CD4-positive, alpha-beta T cell (primary cell): ENCODE measurements around the gene SLC11A1. TPM values are rescaled to one million over a fixed set of nuclear protein-coding genes. Genes with fewer than 3 reads are reported as not detected.

Experiments used
- ATAC-seq: fragments of 200-7000 bp; cut with Tn5 transposase; one replicate; pipeline ENCODE4 v1.10.0; 2022; ENCODE audit warnings: mild to moderate bottlenecking; ENCODE audit not compliant: poor library complexity
- CTCF ChIA-PET: fragments of 350-600 bp; sonication (Branson Sonifier 250); formaldehyde crosslinking; loops from one replicate; lab custom pipeline; 2021; ENCODE audit warnings: antibody characterized with exemption, inconsistent platforms; lab: Charles Lee
- POLR2A ChIA-PET: fragments of 350-600 bp; sonication (Branson Sonifier 250); formaldehyde crosslinking; loops from one replicate; lab custom pipeline; 2021; ENCODE audit warnings: antibody characterized with exemption, inconsistent platforms; lab: Charles Lee
- DNase-seq, 14 experiments: peaks; one replicate each; pipeline ENCODE4 v3.0.0-alpha.2; 2013 to 2020; ENCODE audit warnings: mixed read lengths in 2 of 14
- H3K27ac ChIP-seq, 2 donors: one replicate each; pipeline versions ENCODE4 v1.5.1 to v1.7.0; 2013; ENCODE audit warnings: low read length in 2 of 2, low read depth in 1 of 2, mild to moderate bottlenecking in 1 of 2
- H3K27me3 ChIP-seq, 2 experiments: 1 replicate in 1 of 2; 2 replicates in 1 of 2; pipeline versions ENCODE4 v1.6.1 to v1.7.0; 2013; ENCODE audit warnings: low read length in 2 of 2, control low read depth in 1 of 2, mild to moderate bottlenecking in 1 of 2, moderate library complexity in 1 of 2; ENCODE audit not compliant: insufficient read depth in 2 of 2, control insufficient read depth in 1 of 2
- H3K36me3 ChIP-seq: one replicate; pipeline ENCODE4 v1.6.1; 2013; ENCODE audit warnings: low read length, control low read depth; ENCODE audit not compliant: insufficient read depth
- H3K4me1 ChIP-seq: one replicate; pipeline ENCODE4 v1.6.1; 2013; ENCODE audit warnings: low read length, control low read depth; ENCODE audit not compliant: insufficient read depth
- H3K4me3 ChIP-seq: one replicate; pipeline ENCODE4 v1.5.1; 2013; ENCODE audit warnings: mild to moderate bottlenecking, low read length, moderate library complexity
- H3K9me3 ChIP-seq, 2 experiments: 1 replicate in 1 of 2; 2 replicates in 1 of 2; pipeline versions ENCODE4 v1.6.1 to v1.7.0; 2013; ENCODE audit warnings: low read length in 2 of 2, mild to moderate bottlenecking in 2 of 2, control low read depth in 1 of 2, moderate library complexity in 1 of 2; ENCODE audit not compliant: control insufficient read depth in 1 of 2, insufficient read depth in 1 of 2
- H3K27ac Mint-ChIP-seq: one replicate; pipeline ENCODE4 v1.8.0; 2020; ENCODE audit warnings: mixed read lengths
- H3K27me3 Mint-ChIP-seq: one replicate; pipeline ENCODE4 v1.8.0; 2021; ENCODE audit warnings: mixed read lengths
- H3K36me3 Mint-ChIP-seq: one replicate; pipeline ENCODE4 v1.8.0; 2021; ENCODE audit warnings: low read depth, mixed read lengths
- H3K4me1 Mint-ChIP-seq: one replicate; pipeline ENCODE4 v1.8.0; 2021; ENCODE audit warnings: low read depth, mixed read lengths
- H3K4me3 Mint-ChIP-seq: one replicate; pipeline ENCODE4 v1.8.0; 2020; ENCODE audit warnings: mild to moderate bottlenecking, mixed read lengths
- H3K9me3 Mint-ChIP-seq: one replicate; pipeline ENCODE4 v1.8.0; 2020; ENCODE audit warnings: mixed read lengths
- intact Hi-C, 2 experiments: fragments of 100-400 bp; cut with DNase I in 1 of 2; cut with micrococcal nuclease in 1 of 2; formaldehyde crosslinking; loops; one replicate each; pipeline versions ENCODE4 v1.15.1 to v1.9.0; 2023 to 2025; cut with DNase I, micrococcal nuclease
- total RNA-seq, 174 experiments: library from RNA in 2 of 174; stranded (reverse) in 2 of 174; gene quantifications; one replicate each; pipeline ENCODE4 v1.2.3 and lab custom pipeline; 2021 to 2026
- TF ChIP-seq, protein P1 (sequence below): fragments of 200-600 bp; IDR thresholded peaks from one replicate; pipeline ENCODE4 v1.8.0; 2022; ENCODE audit warnings: antibody characterized with exemption, mild to moderate bottlenecking

SLC11A1 gene
- total RNA-seq, 2 experiments from 2014 or later = 4.9 to 6.3 TPM

DNA sequence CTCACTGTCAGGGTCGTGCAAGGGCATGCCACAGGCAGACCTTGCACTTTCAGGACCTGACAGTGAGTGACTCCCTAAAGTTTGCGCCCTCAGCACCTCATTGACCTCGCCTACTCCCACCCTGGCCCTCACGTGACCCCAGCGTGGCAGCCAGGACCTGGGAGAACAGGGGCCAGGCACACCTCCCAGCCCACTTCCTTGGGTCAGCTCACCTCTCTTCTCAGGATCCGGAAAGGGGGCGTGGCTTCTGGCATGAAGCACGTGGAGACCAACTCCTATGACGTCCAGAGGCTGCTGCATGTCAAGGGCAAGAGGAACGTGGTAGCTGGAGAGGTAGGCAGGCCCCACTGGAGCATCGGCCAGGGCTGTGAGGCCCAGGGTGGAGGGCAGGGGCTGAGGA lies 45.7 kb downstream of the SLC11A1 start:
- Mint-ChIP-seq H3K4me1 (no peaks in the 10 kb centered on the region), H3K4me3 (no peak overlapping the region), H3K27ac (no peak overlapping the region), H3K36me3 (no peaks in the 10 kb centered on the region), H3K27me3 (no peaks in the 10 kb centered on the region), H3K9me3 (no peaks in the 10 kb centered on the region)
- TF ChIP-seq, protein P1, sequence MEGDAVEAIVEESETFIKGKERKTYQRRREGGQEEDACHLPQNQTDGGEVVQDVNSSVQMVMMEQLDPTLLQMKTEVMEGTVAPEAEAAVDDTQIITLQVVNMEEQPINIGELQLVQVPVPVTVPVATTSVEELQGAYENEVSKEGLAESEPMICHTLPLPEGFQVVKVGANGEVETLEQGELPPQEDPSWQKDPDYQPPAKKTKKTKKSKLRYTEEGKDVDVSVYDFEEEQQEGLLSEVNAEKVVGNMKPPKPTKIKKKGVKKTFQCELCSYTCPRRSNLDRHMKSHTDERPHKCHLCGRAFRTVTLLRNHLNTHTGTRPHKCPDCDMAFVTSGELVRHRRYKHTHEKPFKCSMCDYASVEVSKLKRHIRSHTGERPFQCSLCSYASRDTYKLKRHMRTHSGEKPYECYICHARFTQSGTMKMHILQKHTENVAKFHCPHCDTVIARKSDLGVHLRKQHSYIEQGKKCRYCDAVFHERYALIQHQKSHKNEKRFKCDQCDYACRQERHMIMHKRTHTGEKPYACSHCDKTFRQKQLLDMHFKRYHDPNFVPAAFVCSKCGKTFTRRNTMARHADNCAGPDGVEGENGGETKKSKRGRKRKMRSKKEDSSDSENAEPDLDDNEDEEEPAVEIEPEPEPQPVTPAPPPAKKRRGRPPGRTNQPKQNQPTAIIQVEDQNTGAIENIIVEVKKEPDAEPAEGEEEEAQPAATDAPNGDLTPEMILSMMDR = no peak
- intact Hi-C loops = no loop called here
- no peaks in the 10 kb centered on the region for H3K9me3 ChIP-seq
- no peaks in the 10 kb centered on the region for H3K36me3 ChIP-seq
- no peaks in the 10 kb centered on the region for H3K4me1 ChIP-seq
- POLR2A ChIA-PET = no interaction called here
- peaks cover 0 to 3% of the 10 kb centered on the region in 2 experiments for H3K27me3 ChIP-seq
- no peak for ATAC-seq
- no peak overlapping the region for H3K27ac ChIP-seq
- no peak overlapping the region for H3K4me3 ChIP-seq
- DNase-seq = no peak
- CTCF ChIA-PET = interaction anchor here (0.7 kb wide), 1 partner anchor 25 kb away, joined by 3 read pairs; no protein-coding TSS in a partner anchor

DNA sequence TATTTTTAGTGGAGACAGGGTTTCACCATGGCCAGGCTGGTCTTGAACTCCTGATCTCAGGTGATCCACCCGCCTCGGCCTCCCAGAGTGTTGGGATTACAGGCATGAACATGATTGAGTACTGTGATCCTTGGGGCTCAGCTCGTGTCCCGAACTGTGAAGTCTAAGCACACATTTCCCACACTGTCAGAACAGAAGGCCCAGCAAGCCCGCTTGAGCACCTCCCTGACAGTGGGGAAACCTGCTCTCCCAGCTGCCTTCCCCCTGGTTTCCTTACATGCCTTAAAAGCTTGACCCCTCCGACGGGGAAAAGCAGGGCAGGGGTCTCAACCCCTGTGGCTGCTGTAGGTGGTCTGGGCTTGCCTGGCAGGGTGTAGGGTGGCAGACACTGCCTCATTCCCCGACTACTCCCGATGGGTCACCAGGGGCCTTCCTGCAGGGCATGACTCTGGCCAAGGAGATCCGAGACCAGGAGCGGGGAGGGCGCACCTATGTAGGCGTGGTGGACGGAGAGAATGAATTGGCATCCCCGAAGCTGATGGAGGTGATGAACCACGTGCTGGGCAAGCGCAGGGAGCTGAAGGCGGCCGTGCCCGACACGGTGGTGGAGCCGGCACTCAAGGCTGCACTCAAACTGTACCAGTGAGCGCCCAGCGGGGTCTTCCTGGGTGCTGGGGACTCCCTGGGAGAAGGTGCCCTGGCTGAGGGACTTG lies 46.9 kb downstream of the SLC11A1 start:
- H3K4me1 Mint-ChIP-seq = no peaks in the 10 kb centered on the region
- TF ChIP-seq, protein P1 = no peak
- no peaks in the 10 kb centered on the region for H3K27me3 Mint-ChIP-seq
- no peaks in the 10 kb centered on the region for H3K9me3 Mint-ChIP-seq
- no peak overlapping the region for H3K27ac Mint-ChIP-seq
- Histone ChIP-seq H3K36me3 (no peaks in the 10 kb centered on the region), H3K9me3 (no peaks in the 10 kb centered on the region), H3K27ac (no peak overlapping the region), H3K4me1 (no peaks in the 10 kb centered on the region), H3K27me3 (peaks cover 0 to 3% of the 10 kb centered on the region in 2 experiments), H3K4me3 (no peak overlapping the region)
- no peaks in the 10 kb centered on the region for H3K36me3 Mint-ChIP-seq
- intact Hi-C loops = no loop called here
- DNase-seq = no peak
- H3K4me3 Mint-ChIP-seq = no peak overlapping the region
- no peak for ATAC-seq
- ChIA-PET POLR2A (no interaction called here), CTCF (no interaction called here)

DNA sequence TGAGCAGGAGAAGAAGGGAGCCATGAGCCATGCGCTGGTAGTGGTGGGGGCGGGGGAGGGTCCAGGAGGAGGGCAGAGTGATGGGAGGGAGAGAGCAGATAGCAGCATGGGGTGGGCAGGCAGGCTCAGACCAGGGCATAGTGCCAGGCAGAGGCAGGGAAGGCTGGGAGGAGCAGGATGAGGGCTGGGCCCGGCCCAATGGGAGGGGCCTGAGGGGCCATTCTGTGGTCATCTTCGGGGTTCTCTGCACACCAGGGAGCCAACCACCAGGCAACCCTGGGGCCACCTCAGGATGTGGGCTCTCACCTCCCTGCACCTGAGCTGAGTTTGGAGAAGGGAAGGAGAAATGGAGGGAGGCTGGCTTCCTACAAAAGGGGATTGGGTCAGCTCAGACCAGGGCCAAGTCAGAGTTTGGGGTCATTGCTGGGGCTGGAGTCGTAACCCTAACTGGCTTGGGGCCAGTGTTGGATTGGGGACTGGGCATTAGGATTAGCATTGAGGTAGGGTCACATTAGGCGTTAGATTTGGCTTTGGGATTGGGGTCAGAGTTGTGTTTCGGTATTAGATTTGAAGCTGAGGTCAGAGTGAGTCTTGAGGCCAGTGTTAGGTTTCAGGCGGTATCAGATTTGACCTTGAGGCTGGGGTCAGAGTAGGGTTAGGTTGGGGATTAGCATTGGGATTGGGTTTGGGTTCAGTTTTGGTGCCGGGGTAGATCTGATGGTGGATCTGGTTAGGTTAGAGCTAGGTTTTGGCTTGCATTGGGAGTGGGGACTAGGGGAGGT lies 48.0 kb downstream of the SLC11A1 start:
- Histone ChIP-seq H3K36me3 (no peaks in the 10 kb centered on the region), H3K4me1 (no peaks in the 10 kb centered on the region), H3K27me3 (peaks cover 0 to 3% of the 10 kb centered on the region in 2 experiments), H3K4me3 (no peak overlapping the region), H3K27ac (no peak overlapping the region), H3K9me3 (no peaks in the 10 kb centered on the region)
- Mint-ChIP-seq H3K27ac (no peak overlapping the region), H3K4me1 (no peaks in the 10 kb centered on the region), H3K9me3 (no peaks in the 10 kb centered on the region), H3K36me3 (no peaks in the 10 kb centered on the region), H3K4me3 (no peak overlapping the region), H3K27me3 (no peaks in the 10 kb centered on the region)
- TF ChIP-seq, protein P1 = no peak
- intact Hi-C loops = no loop called here
- DNase-seq (peak in 1 of 14 experiments; percentile 14), ATAC-seq (no peak)
- POLR2A ChIA-PET = no interaction called here
- CTCF ChIA-PET = no interaction called here
